Stimulated activated CD8-positive, alpha-beta memory T cell treated with anti-CD3 and anti-CD28 coated beads, Interleukin-15, amount 100 ng/mL, for 1 hour (primary cell): ENCODE data around the gene LLGL1.

ENCODE experiments used
- DNase-seq: peaks from one replicate; pipeline ENCODE4 v3.0.0-alpha.2; 2020; ENCODE audit warnings: low read depth

Gene LLGL1

GRCh38 chr17:18229771-18230170, 4.3 kb downstream of the LLGL1 start:
- DNase-seq, result no peak

GRCh38 chr17:18230288-18231141, 5.1 kb downstream of the LLGL1 start:
- no peak for DNase-seq

- no peak for DNase-seq
Measured at GRCh38 chr17:18231164-18231563, 5.7 kb downstream of the LLGL1 start.

GRCh38 chr17:18233803-18234518, 8.5 kb downstream of the LLGL1 start:
- no peak for DNase-seq

GRCh38 chr17:18234853-18235380, 9.5 kb downstream of the LLGL1 start:
- DNase-seq, result no peak

DNA sequence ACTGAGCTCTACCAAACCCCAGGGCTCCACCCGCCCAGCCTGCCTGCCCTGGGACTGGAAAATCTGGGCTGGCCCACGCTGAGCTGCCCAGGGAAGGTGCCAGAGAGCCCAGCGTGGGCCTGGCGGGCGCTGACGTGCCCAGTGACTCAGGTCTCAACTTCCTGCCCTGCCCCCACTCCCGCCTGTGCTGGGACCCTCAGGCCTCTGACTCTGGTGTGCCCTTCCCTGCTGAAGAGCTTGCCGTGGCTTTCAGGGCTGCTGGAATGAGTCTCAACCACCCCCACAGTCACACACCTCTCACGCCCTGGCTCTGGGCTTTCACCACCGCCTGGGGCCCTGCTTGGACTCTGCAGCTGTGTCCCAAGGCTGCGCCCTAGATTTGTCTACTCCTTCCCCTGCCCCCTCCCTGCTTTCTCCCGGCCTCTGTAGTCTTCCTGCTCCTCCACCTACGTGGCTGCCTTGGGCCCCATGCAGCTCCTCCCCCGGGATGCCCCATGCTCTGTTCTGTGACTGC, 10.4 kb downstream of the LLGL1 start:
- no peak for DNase-seq

GRCh38 chr17:18236494-18236893, 11.1 kb downstream of the LLGL1 start:
- DNase-seq, result no peak

DNA sequence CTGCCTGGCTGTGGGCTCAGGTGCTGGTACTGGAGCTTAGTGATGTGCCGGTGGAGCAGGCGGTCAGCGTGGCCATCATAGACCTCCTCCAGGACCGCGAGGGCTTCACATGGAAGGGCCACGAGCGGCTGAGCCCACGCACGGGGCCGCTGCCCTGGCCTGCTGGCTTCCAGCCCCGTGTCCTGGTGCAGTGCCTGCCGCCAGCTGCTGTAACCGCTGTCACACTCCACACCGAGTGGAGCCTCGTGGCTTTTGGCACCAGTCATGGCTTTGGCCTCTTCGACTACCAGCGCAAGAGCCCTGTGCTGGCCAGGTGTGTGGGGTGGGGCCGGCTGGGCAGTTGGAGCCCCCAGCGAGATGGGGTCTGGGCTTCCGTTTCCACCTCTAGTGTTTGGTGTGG, 12.0 kb downstream of the LLGL1 start:
- DNase-seq, result no peak

DNA sequence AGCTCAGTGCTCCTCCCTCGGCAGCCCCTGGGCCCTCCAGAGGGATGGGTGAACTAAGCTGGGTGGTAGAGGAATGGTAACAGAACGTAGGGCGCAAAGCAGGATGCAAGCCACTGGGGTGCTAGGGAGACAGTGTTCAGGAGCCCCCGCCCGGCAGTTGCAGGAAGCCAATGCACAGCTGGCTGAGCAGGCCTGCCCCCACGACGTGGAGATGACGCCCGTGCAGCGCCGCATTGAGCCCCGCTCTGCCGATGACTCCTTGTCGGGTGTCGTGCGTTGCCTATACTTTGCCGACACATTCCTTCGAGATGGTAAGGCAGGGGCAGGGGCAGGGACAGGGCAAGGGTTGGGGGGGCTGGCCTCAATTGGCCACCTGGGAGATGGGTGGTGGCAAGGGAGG, 12.9 kb downstream of the LLGL1 start:
- no peak for DNase-seq

DNA sequence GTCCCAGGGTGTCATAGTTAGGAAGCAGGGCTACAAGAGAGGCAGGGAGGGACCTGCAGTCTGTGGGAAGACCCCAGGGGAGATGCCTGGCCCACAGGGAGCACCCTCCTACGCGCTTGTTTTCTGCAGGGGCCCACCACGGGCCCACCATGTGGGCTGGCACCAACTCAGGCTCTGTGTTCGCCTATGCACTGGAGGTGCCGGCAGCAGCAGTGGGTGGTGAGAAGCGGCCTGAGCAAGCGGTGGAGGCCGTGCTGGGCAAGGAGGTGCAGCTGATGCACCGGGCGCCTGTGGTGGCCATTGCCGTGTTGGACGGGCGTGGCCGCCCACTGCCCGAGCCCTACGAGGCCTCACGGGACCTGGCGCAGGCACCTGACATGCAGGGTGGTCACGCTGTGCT, 15.0 kb downstream of the LLGL1 start:
- no peak for DNase-seq

DNA sequence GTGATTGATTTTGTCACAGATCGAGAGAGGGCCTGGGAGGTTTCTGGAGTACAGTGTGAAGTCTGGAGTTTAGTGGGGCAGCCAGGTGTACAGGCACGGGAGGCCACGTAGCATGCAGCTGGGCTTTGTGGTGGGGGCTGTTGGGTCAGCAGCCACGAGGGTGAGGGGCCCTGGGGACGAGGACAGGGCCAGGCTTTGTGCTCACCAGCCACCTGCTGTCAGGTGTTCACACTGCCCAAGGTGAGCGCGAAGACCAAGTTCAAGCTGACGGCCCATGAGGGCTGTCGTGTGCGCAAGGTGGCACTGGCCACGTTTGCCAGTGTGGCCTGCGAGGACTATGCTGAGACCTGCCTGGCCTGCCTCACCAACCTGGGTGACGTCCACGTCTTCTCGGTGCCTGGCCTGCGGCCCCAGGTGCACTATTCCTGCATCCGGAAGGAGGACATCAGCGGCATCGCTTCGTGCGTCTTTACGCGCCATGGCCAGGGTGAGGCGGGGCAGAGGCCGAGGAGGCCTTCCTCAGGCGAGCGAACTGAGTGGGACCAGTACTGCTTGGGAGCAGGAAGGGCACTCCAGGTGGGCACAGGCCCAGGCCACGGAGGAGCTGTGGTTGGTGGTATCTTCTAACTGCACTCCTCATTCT, 15.9 kb downstream of the LLGL1 start:
- no peak for DNase-seq

GRCh38 chr17:18245038-18245776, 19.8 kb downstream of the LLGL1 start:
- no peak for DNase-seq

DNA sequence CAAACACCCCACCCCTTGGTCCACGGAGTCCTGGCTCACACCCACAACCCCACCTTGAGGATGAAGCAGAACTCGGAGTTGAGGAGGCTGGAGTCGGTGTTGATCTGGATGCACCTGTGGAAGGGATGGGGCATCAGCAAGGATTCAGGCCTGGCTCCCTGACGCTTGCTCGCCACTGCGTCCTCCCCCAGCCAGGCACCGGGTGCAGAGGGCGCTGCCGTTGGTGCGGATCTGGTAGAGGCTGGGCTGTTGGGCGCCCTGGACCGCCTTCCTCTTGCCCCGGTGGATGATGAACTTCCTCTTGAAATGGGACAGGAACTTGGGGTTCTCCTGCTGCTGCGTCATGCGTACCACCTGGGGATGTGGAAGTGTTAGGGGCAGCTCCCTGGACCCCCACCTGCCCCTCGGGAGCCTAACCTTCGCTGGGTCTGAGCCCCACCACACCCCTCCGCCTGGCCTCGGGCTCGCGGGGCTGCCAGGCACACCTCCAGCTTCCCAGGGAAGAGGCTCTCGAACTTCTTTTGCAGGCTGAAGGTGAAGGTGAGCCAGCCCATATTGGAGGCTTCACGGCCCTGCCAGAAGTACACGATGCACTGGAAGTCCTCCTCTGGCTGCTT, 20.8 kb downstream of the LLGL1 start:
- DNase-seq, result no peak

DNA sequence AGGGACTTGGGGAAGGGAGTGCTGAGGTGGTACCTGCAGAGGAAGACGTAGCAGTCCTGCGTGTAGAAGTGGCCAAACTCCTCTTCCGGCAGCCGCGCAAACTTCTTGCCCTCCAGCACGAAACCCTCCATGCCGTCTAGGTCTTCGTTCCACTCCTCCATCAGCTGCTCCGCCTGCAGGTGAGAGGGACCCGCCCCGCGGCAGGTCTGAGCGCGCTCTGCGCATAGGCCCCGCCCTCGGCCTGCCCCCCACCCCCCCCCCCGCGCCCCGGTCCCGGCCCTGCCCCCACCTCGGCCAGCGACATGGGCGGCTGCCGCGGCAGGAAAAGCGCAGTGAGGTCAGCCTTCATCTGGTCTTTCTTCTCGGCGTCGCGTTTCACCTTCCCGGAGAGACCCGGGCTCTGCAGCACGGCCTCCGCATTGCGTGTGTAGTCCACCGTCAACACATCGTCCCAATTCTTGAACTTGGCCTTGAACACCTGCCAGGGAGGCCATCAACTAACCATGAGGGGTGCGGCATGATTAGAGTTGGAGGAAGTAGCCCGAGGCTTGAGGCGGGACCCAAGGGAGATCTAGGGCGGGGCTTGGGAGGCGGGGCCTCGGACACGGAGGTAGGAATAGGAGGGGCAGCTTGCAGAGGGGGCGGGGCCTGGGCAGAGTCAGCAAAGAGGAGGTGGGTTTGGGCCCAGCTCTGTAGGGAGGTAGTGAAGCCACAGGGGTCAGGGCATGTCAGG, 21.6 kb downstream of the LLGL1 start:
- DNase-seq, result no peak

- DNase-seq, result no peak
Measured at GRCh38 chr17:18247613-18248001, 22.2 kb downstream of the LLGL1 start.

DNA sequence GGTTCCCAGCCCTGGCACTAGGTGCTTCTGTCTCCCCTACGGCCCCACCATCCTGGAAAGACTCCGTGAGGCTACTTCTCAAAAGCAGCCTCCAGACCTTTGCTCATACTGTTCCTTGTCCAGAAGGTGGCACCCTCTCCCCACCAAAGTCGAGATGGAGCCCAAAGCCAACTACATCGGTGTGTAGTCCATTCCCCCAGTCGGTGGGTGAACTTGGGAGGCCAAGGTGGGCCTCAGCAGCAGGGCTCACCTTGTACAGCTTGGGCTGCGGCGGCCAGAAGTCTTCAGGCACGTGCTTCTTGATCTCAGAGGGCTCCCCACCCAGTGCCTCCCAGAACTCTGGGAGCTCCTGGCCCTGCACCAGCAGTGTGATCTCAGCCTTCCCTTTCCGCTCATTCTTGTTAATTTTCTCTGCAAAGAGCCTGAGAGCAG, 22.9 kb downstream of the LLGL1 start:
- peak; percentile 44 for DNase-seq

DNA sequence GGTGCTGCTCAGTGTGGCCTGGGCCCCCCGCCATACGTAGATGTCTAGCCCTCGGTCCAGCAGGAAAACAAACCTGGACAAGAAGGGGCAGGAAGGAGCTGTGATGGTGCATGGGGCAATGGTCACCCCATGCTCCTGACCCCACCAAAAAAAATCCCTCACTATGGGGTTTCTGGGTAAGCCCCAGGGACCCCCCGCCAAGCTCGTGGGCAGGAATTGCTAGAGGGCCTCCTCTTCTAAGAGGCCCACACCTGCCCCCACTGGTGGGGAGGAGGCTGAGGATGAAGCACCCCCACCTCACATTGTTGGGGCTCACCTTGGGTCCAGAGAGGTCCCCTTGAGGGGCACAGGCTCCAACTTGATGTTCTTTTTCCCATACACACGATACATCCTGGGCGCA, 23.4 kb downstream of the LLGL1 start:
- DNase-seq, result no peak

- no peak for DNase-seq
Measured at GRCh38 chr17:18250259-18250658, 24.8 kb downstream of the LLGL1 start.

DNA sequence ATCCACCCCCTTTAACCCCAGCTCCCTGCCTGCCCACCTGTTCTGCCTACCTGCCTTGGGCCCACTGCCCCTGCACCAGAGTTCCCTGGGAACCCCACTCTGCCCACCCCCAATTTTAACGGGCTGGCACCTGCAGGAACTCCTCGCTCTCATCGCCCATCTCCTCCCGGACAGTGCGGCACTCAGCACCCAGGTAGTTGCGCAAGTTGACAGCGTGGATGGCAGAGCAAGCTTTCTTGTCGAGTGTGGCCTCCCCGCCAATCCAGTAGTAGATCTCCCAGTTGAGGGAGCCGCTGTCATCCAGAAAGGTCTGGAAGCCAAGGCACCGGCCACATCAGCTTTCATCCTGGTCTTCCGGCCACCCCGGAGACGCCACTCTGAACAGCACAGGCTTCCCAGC, 25.3 kb downstream of the LLGL1 start:
- DNase-seq, result no peak

- no peak for DNase-seq
Measured at GRCh38 chr17:18251204-18251603, 25.8 kb downstream of the LLGL1 start.

- DNase-seq, result no peak
Measured at GRCh38 chr17:18252160-18252559, 26.7 kb downstream of the LLGL1 start.
